ENCODE data around the gene FOXA3.

Gene FOXA3

DNA sequence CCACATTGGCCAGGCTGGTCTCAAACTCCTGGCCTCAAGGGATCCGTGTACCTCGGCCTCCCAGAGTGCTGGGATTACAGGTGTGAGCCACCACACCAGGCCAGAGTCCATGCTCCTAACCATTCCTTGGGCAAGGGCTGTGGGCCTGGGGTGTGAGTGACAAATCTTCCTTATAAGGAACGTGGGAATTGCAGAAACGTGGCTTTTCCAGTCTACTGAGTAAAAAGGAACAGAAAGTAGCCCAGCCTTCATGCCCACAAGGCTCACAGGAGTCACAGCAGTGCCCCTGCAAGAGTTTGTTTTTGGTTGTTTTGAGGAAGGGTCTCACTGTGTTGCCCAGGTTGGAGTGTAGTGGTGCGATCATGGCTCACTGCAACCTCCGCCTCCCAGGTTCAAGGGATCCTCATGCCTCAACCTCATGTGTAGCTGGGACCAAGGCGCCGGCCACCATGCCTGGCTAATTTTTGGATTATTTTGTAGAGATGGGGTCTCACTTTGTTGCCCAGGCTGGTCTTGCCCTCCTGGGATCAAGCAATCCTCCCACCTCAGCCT is 33.2 kb downstream of the FOXA3 start:
- DNase-seq: no peak

DNA sequence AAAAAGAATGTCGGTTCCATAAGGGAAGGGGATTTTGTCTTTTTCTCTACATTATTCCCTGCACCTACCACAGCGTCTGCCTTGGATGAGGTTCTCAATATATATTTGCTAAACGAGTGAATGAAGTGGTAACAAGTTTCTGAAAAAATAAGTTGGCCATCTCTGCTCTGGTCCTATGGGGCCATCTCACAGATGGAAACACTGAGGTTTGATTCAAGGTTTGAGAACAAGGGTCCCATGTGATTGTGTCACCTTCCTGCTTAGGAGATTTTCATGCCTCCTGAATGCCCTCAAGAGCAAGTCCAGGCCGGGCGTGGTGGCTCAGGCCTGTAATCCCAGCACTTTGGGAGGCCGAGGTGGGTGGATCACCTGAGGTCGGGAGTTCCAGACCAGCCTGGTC is 35.1 kb downstream of the FOXA3 start:
- DNase-seq: no peak

GRCh38 chr19:45899919-45900589 is 35.9 kb downstream of the FOXA3 start:
- DNase-seq: no peak

GRCh38 chr19:45900738-45901431 is 36.8 kb downstream of the FOXA3 start:
- no peak for DNase-seq

DNA sequence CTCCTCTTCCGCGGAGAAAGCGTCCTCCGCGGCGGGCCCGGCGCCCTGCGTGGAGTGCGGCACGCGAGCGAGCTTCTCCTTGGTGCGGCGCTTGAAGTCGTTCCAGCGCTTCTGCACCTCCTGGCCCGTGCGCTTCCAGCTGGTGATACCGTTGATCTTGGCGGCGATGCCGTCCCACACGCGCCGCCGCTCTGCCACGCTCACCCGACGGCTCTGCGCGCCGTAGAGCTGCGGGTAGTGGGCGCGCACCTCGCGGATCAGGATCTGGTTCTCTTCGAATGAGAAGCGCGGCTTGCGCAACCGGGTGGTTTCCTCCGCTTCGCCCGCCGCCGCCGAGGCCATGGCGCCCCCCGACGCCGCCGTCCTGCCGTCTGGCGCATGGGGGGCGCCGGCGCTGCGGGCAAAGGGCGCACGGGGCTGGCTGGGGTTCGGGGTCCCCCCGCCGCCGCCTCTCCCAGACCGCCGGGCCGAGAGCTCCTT is 37.3 kb downstream of the FOXA3 start:
- peak; percentile 46 for DNase-seq

- peak; percentile 7 for DNase-seq
These were observed 38.0 kb downstream of the FOXA3 start, which contains the start of gene MYPOP for GRCh38 chr19:45901912-45902650. MYPOP (minus strand) TSS chr19:45902613; CDS start chr19:45901773, 840 bp downstream.

GRCh38 chr19:45902651-45903625 is 38.8 kb downstream of the FOXA3 start:
- peak; percentile 99 for DNase-seq

DNA sequence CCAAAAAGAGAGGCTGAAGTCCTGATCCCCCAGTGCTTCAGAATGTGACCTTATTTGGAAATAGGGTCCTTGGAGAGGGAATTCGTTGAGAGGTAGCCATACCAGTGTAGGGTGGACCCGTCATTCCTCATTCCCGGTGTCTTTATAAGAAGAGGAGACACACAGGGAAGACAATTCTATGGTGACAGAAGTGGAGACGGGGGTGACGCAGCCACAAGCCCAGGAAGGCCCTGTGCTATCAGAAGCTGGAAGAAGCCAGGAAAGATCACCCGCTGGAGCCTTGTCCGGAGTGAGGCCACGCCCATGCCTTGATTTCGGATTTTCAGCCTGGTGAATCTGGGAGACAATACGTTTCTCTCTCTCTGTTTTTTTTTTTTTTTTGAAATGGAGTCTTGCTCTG is 40.9 kb downstream of the FOXA3 start:
- DNase-seq: no peak

DNA sequence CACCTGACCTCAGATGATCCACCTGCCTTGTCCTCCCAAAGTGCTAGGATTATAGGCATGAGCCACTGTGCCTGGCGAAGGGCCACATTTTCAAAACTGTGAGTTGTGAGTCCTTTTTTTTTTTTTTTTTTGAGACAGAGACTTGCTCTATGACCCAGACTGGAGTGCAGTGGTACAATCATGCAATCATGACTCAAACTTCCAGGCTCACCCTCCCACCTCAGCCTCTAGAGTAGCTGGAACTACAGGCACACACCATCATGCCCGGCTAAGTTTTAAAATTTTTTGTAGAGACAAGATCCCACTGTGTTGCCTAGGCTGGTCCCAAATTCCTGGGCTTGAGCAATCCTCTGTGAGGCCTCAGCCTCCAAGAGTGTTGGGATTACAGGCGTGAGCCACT is 42.1 kb downstream of the FOXA3 start:
- no peak for DNase-seq

GRCh38 chr19:45908956-45909355 is 44.8 kb downstream of the FOXA3 start:
- no peak for DNase-seq

DNA sequence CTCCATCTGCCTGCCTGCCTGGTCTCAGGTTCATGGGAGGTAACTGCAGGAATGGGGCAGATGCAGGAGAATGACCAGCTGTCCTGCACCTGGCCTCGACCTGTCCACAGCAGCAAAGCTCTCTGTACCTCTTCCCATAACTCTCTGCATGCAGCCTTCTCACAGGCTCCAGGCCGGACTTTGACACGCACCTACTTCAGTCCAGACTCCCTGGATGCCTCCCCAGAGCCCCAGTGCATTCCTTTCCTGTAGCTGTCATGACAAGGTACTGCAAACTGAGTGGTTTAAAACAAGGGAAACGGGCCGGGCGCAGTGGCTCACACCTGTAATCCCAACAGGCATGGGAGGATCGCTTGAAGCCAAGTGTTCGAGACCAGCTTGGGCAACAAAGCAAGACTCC is 47.2 kb downstream of the FOXA3 start:
- no peak for DNase-seq

GRCh38 chr19:45913874-45914830 is 50.0 kb downstream of the FOXA3 start, which contains the start of gene NANOS2:
NANOS2 (minus strand) TSS chr19:45914778; CDS start chr19:45914693, 85 bp downstream.
- DNase-seq: no peak

- no peak for DNase-seq
These were observed 53.4 kb downstream of the FOXA3 start for GRCh38 chr19:45917421-45918091.

- no peak for DNase-seq
These were observed 54.6 kb downstream of the FOXA3 start for GRCh38 chr19:45918721-45919120.

GRCh38 chr19:45919678-45920077 is 55.6 kb downstream of the FOXA3 start:
- no peak for DNase-seq

DNA sequence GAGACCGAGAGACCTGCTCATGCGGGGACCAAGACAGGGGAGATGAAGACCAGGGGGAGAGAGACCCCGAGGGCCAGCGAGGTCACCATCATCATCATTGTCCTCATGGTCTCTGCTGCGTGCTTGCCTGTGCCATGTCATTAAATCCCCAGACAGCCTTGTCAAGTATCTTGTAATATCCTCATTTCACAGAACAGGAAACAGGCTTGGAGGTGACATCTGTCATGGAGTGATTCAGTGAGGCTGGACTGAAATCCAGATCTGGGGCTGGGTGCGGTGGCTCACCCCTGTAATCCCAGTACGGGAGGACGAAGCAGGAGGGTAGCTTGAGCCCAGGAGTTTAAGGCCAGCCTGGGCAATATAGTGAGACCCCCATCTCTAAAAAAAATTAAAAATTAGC is 56.3 kb downstream of the FOXA3 start:
- no peak for DNase-seq

- DNase-seq: no peak
These were observed 58.2 kb downstream of the FOXA3 start for GRCh38 chr19:45922281-45922680.
